WTC11 (cell line): ENCODE measurements around the gene IFNK. TPM values are rescaled to one million over a fixed set of nuclear protein-coding genes. Genes with fewer than 3 reads are reported as not detected.

Source experiments
- ATAC-seq: fragments of 200-7000 bp; cut with Tn5 transposase; 2 replicates; pipeline ENCODE4 v1.10.0; 2021; ENCODE audit warnings: mild to moderate bottlenecking, moderate library complexity
- CTCF ChIA-PET: fragments of 300-600 bp; sonication (Branson Sonifier 250); formaldehyde crosslinking; loops from one replicate; lab custom pipeline; 2021; ENCODE audit warnings: antibody characterized with exemption; lab: Charles Lee
- POLR2A ChIA-PET: fragments of 350-600 bp; sonication (Branson Sonifier 250); formaldehyde crosslinking; loops from one replicate; lab custom pipeline; 2021; ENCODE audit warnings: antibody characterized with exemption; lab: Charles Lee
- DNase-seq: peaks from one replicate; pipeline ENCODE4 v3.0.0; 2021; ENCODE audit warnings: low spot score
- H3K27ac Mint-ChIP-seq: 2 replicates; pipeline ENCODE4 v1.8.0; 2021; ENCODE audit warnings: mixed read lengths
- H3K27me3 Mint-ChIP-seq: 2 replicates; pipeline ENCODE4 v1.8.0; 2021; ENCODE audit warnings: low read depth, mild to moderate bottlenecking, moderate library complexity, mixed read lengths
- H3K36me3 Mint-ChIP-seq: 2 replicates; pipeline ENCODE4 v1.8.0; 2021; ENCODE audit warnings: mixed read lengths
- H3K4me1 Mint-ChIP-seq: 2 replicates; pipeline ENCODE4 v1.8.0; 2022; ENCODE audit warnings: mixed read lengths
- H3K4me3 Mint-ChIP-seq: 2 replicates; pipeline ENCODE4 v1.8.0; 2021; ENCODE audit warnings: mild to moderate bottlenecking, moderate library complexity, mixed read lengths
- H3K9me3 Mint-ChIP-seq: 2 replicates; pipeline ENCODE4 v1.8.0; 2021; ENCODE audit warnings: mixed read lengths
- CREB1 ChIP-seq: sonication (generic); formaldehyde crosslinking; IDR thresholded peaks from 2 replicates; pipeline ENCODE4 v1.8.0; 2023; ENCODE audit warnings: mild to moderate bottlenecking, missing genetic modification reagents
- ELF4 ChIP-seq: sonication (generic); formaldehyde crosslinking; IDR thresholded peaks from 2 replicates; pipeline ENCODE4 v1.8.1; 2022; ENCODE audit warnings: low read depth, mild to moderate bottlenecking, moderate library complexity, missing genetic modification reagents
- ETV6 ChIP-seq: sonication (generic); formaldehyde crosslinking; IDR thresholded peaks from 2 replicates; pipeline ENCODE4 v1.8.1; 2022; ENCODE audit warnings: mild to moderate bottlenecking, missing genetic modification reagents
- FOXJ3 ChIP-seq: sonication (generic); formaldehyde crosslinking; IDR thresholded peaks from 2 replicates; pipeline ENCODE4 v1.9.0; 2021; ENCODE audit warnings: missing genetic modification reagents, mild to moderate bottlenecking, borderline replicate concordance
- GABPB1 ChIP-seq: sonication (generic); formaldehyde crosslinking; IDR thresholded peaks from 2 replicates; pipeline ENCODE4 v1.8.1; 2023; ENCODE audit warnings: mild to moderate bottlenecking, missing genetic modification reagents
- GTF2I ChIP-seq: fragments of 250-450 bp; sonication (Bioruptor Pico); conservative IDR thresholded peaks from 2 replicates; pipeline ENCODE4 v1.4.0; 2021; ENCODE audit warnings: mild to moderate bottlenecking
- HMGA2 ChIP-seq: fragments of 250-450 bp; sonication (Bioruptor Pico); IDR thresholded peaks from 2 replicates; pipeline ENCODE4 v1.4.0; 2021; ENCODE audit warnings: mild to moderate bottlenecking, moderate library complexity
- IRF2 ChIP-seq: sonication (generic); formaldehyde crosslinking; IDR thresholded peaks from 2 replicates; pipeline ENCODE4 v1.8.0; 2022; ENCODE audit warnings: low read depth, missing genetic modification reagents, borderline replicate concordance
- JAZF1 ChIP-seq: fragments of 250-450 bp; sonication (Bioruptor Pico); IDR thresholded peaks from 2 replicates; pipeline ENCODE4 v1.9.0; 2021; ENCODE audit warnings: moderate library complexity, mild to moderate bottlenecking, inconsistent platforms
- MXD4 ChIP-seq: fragments of 250-450 bp; sonication (Bioruptor Pico); IDR thresholded peaks from 2 replicates; pipeline ENCODE4 v1.8.0; 2021; ENCODE audit warnings: mild to moderate bottlenecking, moderate library complexity, borderline replicate concordance
- TCF7 ChIP-seq: sonication (generic); formaldehyde crosslinking; IDR thresholded peaks from 2 replicates; pipeline ENCODE4 v1.8.0; 2022; ENCODE audit warnings: mild to moderate bottlenecking, low read depth, missing genetic modification reagents, moderate library complexity
- TEAD1 ChIP-seq: sonication (generic); formaldehyde crosslinking; IDR thresholded peaks from 2 replicates; pipeline ENCODE4 v1.8.0; 2022; ENCODE audit warnings: mild to moderate bottlenecking, missing genetic modification reagents
- ZBTB21 ChIP-seq: sonication (generic); formaldehyde crosslinking; IDR thresholded peaks from 2 replicates; pipeline ENCODE4 v1.8.1; 2023; ENCODE audit warnings: mild to moderate bottlenecking, missing genetic modification reagents, borderline replicate concordance
- ZNF263 ChIP-seq: sonication (generic); formaldehyde crosslinking; IDR thresholded peaks from 2 replicates; pipeline ENCODE4 v1.8.1; 2022; ENCODE audit warnings: low read depth, mild to moderate bottlenecking, moderate library complexity, missing genetic modification reagents
- total RNA-seq: library from RNA; stranded (reverse); gene quantifications from 3 replicates; pipeline ENCODE4 v1.2.3, GENCODE V29; 2021
- TF ChIP-seq, protein P1 (sequence below): fragments of 250-450 bp; sonication (Bioruptor Pico); IDR thresholded peaks from 2 replicates; pipeline ENCODE4 v2.1.2; 2022; ENCODE audit warnings: mild to moderate bottlenecking, moderate library complexity
- TF ChIP-seq, protein P2 (sequence below): sonication (generic); formaldehyde crosslinking; IDR thresholded peaks from 2 replicates; pipeline ENCODE4 v1.8.1; 2023; ENCODE audit warnings: mild to moderate bottlenecking, missing genetic modification reagents, moderate library complexity
- TF ChIP-seq, protein P3 (sequence below): sonication (generic); formaldehyde crosslinking; IDR thresholded peaks from 2 replicates; pipeline ENCODE4 v1.8.0; 2022; ENCODE audit warnings: mild to moderate bottlenecking, missing genetic modification reagents
- TF ChIP-seq, protein P4 (sequence below): sonication (generic); formaldehyde crosslinking; IDR thresholded peaks from 2 replicates; pipeline ENCODE4 v1.8.0; 2023; ENCODE audit warnings: missing genetic modification reagents
- TF ChIP-seq, protein P5 (sequence below): sonication (generic); formaldehyde crosslinking; IDR thresholded peaks from 2 replicates; pipeline ENCODE4 v1.8.0; 2022; ENCODE audit warnings: mild to moderate bottlenecking, missing genetic modification reagents
- TF ChIP-seq, protein P6 (sequence below): sonication (generic); formaldehyde crosslinking; IDR thresholded peaks from 2 replicates; pipeline ENCODE4 v1.8.0; 2022; ENCODE audit warnings: missing genetic modification reagents
- TF ChIP-seq, protein P7 (sequence below): sonication (generic); formaldehyde crosslinking; IDR thresholded peaks from 2 replicates; pipeline ENCODE4 v1.8.0; 2022; ENCODE audit warnings: mild to moderate bottlenecking, missing genetic modification reagents
- TF ChIP-seq, protein P8 (sequence below): sonication (generic); formaldehyde crosslinking; conservative IDR thresholded peaks from 2 replicates; pipeline ENCODE4 v1.8.1; 2023; ENCODE audit warnings: mild to moderate bottlenecking, low read depth, missing genetic modification reagents, moderate library complexity
- TF ChIP-seq, protein P9 (sequence below): fragments of 250-450 bp; sonication (Bioruptor Pico); conservative IDR thresholded peaks from 2 replicates; pipeline ENCODE4 v1.9.0; 2021; ENCODE audit warnings: mild to moderate bottlenecking

The IFNK gene
- total RNA-seq, 1 experiment from 2014 or later, result not detected

DNA sequence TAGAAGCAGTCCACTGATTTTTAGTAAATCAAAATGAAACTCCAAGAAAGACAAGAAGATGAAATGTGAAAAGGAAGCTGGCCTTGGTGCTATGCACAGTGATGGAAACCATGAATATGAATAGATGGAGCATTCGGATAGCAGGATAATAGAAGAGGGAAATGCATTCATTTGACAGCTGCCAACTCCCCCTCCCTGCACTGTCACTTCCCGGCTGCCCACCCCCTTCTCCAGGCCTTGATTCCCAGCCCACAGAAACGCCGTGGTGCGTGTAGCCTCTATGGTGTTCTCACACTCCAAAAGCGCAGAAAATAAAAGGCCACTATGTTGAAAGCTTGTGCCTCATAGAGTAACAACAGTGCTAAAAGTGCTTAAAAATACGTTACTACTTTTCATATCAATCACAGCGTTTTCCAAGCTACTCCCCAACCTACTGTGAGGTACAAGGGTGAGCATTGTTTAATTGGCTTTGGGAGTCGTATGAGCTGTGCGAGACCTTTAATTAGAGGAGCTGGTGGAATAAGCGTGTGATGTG is 26.1 kb upstream of the IFNK start (continued):
- TF ChIP-seq, protein P1, sequence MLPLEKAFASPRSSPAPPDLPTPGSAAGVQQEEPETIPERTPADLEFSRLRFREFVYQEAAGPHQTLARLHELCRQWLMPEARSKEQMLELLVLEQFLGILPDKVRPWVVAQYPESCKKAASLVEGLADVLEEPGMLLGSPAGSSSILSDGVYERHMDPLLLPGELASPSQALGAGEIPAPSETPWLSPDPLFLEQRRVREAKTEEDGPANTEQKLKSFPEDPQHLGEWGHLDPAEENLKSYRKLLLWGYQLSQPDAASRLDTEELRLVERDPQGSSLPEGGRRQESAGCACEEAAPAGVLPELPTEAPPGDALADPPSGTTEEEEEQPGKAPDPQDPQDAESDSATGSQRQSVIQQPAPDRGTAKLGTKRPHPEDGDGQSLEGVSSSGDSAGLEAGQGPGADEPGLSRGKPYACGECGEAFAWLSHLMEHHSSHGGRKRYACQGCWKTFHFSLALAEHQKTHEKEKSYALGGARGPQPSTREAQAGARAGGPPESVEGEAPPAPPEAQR (CRISPR knock-in tag), result no peak
- TF ChIP-seq IRF2 (no peak), ELF4 (CRISPR knock-in tag) (no peak), GTF2I (CRISPR knock-in tag) (no peak), MXD4 (CRISPR knock-in tag) (no peak), HMGA2 (CRISPR knock-in tag) (no peak)
- TF ChIP-seq, protein P2, sequence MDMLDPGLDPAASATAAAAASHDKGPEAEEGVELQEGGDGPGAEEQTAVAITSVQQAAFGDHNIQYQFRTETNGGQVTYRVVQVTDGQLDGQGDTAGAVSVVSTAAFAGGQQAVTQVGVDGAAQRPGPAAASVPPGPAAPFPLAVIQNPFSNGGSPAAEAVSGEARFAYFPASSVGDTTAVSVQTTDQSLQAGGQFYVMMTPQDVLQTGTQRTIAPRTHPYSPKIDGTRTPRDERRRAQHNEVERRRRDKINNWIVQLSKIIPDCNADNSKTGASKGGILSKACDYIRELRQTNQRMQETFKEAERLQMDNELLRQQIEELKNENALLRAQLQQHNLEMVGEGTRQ (CRISPR knock-in tag), result no peak
- TF ChIP-seq, protein P3, sequence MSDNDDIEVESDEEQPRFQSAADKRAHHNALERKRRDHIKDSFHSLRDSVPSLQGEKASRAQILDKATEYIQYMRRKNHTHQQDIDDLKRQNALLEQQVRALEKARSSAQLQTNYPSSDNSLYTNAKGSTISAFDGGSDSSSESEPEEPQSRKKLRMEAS, result no peak
- TF ChIP-seq, protein P4, sequence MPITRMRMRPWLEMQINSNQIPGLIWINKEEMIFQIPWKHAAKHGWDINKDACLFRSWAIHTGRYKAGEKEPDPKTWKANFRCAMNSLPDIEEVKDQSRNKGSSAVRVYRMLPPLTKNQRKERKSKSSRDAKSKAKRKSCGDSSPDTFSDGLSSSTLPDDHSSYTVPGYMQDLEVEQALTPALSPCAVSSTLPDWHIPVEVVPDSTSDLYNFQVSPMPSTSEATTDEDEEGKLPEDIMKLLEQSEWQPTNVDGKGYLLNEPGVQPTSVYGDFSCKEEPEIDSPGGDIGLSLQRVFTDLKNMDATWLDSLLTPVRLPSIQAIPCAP (CRISPR knock-in tag), result no peak

DNA sequence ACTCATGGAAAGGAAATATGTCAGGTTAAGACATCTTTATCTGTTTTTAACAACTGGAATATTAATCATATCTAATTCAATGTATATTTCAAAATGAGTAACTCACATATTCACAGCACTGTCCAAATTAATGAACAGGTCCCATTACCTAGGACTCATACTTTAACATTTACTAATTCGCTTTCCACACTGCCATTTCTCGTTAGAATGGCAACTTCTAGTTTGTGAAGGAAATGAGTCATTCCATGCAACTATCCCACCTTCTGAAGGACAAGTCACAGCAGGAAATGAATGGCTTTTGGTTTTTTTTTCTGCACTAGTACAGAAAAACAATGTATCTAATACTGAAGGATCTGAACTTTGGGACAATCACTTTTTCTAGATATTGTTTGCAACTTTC is 24.6 kb upstream of the IFNK start:
- ChIA-PET CTCF (interaction anchor here (1.3 kb wide), 1 partner anchor 166 kb away, joined by 3 read pairs; no protein-coding TSS in a partner anchor), POLR2A (no interaction called here)
- DNase-seq (no peak), ATAC-seq (no peak)
- no peaks in the 10 kb centered on the region for H3K27me3 Mint-ChIP-seq
- H3K27ac Mint-ChIP-seq, result no peak overlapping the region
- peaks cover 10% of the 10 kb centered on the region for H3K9me3 Mint-ChIP-seq
- H3K36me3 Mint-ChIP-seq, result peaks cover 16% of the 10 kb centered on the region
- TF ChIP-seq, protein P5, sequence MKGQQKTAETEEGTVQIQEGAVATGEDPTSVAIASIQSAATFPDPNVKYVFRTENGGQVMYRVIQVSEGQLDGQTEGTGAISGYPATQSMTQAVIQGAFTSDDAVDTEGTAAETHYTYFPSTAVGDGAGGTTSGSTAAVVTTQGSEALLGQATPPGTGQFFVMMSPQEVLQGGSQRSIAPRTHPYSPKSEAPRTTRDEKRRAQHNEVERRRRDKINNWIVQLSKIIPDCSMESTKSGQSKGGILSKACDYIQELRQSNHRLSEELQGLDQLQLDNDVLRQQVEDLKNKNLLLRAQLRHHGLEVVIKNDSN, result no peak
- no peak for TF ChIP-seq FOXJ3 (CRISPR knock-in tag)
- TF ChIP-seq HMGA2 (CRISPR knock-in tag), result no peak
- TF ChIP-seq, protein P6, sequence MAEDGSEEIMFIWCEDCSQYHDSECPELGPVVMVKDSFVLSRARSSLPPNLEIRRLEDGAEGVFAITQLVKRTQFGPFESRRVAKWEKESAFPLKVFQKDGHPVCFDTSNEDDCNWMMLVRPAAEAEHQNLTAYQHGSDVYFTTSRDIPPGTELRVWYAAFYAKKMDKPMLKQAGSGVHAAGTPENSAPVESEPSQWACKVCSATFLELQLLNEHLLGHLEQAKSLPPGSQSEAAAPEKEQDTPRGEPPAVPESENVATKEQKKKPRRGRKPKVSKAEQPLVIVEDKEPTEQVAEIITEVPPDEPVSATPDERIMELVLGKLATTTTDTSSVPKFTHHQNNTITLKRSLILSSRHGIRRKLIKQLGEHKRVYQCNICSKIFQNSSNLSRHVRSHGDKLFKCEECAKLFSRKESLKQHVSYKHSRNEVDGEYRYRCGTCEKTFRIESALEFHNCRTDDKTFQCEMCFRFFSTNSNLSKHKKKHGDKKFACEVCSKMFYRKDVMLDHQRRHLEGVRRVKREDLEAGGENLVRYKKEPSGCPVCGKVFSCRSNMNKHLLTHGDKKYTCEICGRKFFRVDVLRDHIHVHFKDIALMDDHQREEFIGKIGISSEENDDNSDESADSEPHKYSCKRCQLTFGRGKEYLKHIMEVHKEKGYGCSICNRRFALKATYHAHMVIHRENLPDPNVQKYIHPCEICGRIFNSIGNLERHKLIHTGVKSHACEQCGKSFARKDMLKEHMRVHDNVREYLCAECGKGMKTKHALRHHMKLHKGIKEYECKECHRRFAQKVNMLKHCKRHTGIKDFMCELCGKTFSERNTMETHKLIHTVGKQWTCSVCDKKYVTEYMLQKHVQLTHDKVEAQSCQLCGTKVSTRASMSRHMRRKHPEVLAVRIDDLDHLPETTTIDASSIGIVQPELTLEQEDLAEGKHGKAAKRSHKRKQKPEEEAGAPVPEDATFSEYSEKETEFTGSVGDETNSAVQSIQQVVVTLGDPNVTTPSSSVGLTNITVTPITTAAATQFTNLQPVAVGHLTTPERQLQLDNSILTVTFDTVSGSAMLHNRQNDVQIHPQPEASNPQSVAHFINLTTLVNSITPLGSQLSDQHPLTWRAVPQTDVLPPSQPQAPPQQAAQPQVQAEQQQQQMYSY (CRISPR knock-in tag), result no peak
- TF ChIP-seq, protein P7, sequence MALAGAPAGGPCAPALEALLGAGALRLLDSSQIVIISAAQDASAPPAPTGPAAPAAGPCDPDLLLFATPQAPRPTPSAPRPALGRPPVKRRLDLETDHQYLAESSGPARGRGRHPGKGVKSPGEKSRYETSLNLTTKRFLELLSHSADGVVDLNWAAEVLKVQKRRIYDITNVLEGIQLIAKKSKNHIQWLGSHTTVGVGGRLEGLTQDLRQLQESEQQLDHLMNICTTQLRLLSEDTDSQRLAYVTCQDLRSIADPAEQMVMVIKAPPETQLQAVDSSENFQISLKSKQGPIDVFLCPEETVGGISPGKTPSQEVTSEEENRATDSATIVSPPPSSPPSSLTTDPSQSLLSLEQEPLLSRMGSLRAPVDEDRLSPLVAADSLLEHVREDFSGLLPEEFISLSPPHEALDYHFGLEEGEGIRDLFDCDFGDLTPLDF (CRISPR knock-in tag), result no peak
- no peak for TF ChIP-seq GABPB1 (CRISPR knock-in tag)
- no peak for TF ChIP-seq TCF7 (CRISPR knock-in tag)
- TF ChIP-seq CREB1 (CRISPR knock-in tag), result no peak
- TF ChIP-seq ZBTB21 (CRISPR knock-in tag), result no peak
- no peak for TF ChIP-seq JAZF1 (CRISPR knock-in tag)
- TF ChIP-seq ZNF263 (CRISPR knock-in tag), result no peak
- TF ChIP-seq, protein P8, sequence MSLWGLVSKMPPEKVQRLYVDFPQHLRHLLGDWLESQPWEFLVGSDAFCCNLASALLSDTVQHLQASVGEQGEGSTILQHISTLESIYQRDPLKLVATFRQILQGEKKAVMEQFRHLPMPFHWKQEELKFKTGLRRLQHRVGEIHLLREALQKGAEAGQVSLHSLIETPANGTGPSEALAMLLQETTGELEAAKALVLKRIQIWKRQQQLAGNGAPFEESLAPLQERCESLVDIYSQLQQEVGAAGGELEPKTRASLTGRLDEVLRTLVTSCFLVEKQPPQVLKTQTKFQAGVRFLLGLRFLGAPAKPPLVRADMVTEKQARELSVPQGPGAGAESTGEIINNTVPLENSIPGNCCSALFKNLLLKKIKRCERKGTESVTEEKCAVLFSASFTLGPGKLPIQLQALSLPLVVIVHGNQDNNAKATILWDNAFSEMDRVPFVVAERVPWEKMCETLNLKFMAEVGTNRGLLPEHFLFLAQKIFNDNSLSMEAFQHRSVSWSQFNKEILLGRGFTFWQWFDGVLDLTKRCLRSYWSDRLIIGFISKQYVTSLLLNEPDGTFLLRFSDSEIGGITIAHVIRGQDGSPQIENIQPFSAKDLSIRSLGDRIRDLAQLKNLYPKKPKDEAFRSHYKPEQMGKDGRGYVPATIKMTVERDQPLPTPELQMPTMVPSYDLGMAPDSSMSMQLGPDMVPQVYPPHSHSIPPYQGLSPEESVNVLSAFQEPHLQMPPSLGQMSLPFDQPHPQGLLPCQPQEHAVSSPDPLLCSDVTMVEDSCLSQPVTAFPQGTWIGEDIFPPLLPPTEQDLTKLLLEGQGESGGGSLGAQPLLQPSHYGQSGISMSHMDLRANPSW (CRISPR knock-in tag), result no peak
- TF ChIP-seq TEAD1 (CRISPR knock-in tag), result no peak
- TF ChIP-seq, protein P9, sequence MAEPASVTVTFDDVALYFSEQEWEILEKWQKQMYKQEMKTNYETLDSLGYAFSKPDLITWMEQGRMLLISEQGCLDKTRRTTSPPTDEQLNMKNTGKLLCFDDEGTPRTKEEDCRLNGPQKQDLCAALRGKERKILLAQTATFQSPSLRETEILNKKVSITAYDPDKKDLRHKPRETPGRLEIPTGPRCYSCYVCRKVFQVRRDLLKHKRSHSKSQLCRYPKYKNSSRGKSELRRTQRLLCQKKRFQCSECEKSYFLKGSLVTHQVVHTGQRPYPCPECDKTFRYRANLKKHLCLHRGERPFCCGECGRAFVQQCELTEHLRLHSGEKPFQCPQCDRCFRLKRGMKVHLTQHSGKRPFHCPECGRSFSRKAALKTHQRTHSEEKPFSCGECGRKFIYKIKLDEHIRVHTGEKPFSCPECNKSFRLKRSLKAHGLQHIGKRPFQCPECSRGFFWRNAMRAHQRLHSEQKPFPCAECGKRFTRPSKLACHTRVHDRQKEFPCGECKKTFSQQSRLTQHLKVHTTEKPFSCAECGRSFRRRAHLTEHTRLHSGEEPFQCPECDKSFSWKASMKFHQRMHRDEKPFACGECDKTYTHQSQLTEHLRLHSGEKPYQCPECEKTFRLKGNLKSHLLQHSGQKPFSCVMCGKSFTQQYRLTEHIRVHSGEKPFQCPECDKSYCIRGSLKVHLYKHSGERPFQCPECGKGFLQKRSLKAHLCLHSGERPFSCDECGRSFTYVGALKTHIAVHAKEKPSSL (CRISPR knock-in tag), result no peak
- TF ChIP-seq ETV6, result no peak
- H3K4me1 Mint-ChIP-seq, result peaks cover 71% of the 10 kb centered on the region
- no peak overlapping the region for H3K4me3 Mint-ChIP-seq
